Muscle of back (tissue), 11 donors: Measurements from ENCODE around the gene TPO. TPM values are rescaled to one million over a fixed set of nuclear protein-coding genes. Genes with fewer than 3 reads are reported as not detected.
"Not testable (repeated sequence)": the region's sequence is repeated elsewhere in the genome, so short reads cannot be mapped to it uniquely, and the experiment has no call there.

Experiments used
- DNase-seq, 3 donors: peaks; one replicate each; pipeline versions ENCODE4 v3.0.0 to v3.0.0-alpha.2; 2013
- polyA plus RNA-seq, 10 donors: library from polyadenylated mRNA; unstranded; fragments of 120-200 nt; gene quantifications; one replicate each; pipeline ENCODE4 v1.2.1, GENCODE V29; 2013; ENCODE audit not compliant: insufficient read length in 10 of 10

TPO gene
- polyA plus RNA-seq, 10 donors = 0.04 to 0.68 (median 0.27) TPM

DNA sequence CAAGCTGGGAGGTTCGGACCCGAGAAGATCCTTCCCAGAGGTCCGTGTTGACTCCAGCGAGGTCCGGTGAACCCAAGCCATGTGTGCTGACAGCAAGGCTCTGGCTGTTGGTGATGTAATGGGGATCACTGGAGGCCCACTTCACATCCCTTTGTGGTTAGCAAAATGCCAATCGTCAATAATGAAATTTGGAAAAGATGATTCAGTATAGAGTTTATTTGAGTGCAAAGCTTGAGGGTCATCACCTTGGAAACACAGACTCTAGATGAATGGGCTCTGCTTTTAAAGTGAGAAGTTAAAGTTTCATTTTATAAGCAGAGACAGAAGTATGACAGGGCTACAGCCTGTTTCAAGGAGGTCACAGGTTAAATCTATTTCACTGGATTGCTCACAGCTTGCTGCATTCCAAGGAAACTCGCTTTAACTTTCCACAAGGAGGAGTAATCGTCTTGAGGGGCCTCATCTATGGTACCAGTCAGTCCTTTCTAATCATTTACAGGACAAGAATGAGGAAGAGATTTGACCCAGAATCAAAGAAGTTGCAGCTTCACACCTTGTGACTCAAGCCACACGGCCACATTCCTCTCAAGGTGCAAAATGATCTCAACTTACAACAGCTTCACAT lies 140.5 kb downstream of the TPO start:
- DNase-seq = peak in 2 of 3 donors; percentile 31 to 37

GRCh38 chr2:1556286-1556685 lies 143.0 kb downstream of the TPO start:
- no peak for DNase-seq

GRCh38 chr2:1556776-1557466 lies 143.7 kb downstream of the TPO start:
- DNase-seq = no peak

DNA sequence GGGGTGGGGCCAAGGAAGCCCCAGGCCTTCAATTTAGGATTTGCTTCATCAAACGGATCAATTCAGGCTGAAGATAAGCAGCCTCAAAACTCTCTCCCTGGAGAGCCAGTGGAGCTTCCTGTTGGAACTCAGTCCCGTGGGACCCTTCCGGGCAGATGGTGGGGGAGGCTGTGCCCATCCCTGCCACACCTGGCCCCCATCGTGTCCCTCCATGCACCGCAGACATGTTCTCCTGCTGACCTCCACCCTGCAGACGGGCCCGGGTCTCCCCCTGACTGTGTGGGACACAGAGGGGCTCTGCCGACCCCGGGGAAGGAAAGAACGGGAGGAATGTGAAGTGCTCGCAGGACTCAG lies 144.2 kb downstream of the TPO start:
- DNase-seq = no peak

DNA sequence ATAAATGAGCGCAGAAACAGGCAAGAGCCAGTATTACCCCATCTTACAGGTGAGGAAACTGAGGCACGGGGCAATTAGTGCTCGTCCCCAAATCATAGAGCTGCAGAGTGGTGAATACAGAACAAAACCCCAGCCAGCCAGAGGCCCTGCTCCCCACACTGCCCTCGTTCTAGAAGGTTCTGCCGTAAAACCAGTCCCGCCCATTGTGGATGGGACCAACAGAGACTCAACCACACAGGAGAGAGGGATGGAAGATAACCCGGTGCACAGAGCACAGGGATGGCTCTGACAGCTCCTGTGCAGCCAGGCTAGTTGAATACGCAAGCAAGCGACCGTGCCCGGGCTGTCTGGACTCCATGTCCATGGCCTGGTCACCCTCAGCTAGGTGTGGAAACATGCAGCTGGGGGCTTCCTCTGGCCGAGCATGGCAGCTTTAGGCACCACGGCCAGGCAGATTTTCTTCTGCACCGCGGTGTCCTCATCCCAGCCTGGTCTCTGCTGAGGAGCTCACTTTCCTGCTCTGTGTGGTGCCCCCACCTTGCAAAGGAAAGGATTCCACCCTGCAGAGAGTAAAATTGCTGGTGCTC lies 146.4 kb downstream of the TPO start:
- DNase-seq = no peak

DNA sequence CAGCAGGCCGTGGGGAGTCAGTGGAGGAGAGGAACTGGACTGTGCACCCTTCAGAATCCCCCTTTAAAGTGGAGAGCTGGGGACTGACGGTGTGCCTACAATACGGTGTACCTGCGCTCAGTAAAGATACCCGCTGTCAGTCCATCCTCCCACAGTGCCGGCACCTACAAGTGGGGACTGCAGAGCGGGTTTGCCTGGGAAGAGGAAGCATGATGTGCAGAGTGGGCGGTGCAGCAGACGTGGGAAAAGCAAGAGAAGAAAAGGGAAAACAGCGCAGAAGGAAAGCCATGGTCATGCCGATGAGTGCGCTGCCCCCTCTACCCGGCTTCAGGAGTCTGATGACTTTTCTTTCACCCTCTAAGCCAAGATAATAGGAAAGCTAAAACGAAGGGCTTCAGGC lies 148.0 kb downstream of the TPO start:
- no peak for DNase-seq

- DNase-seq = peak in 2 of 3 donors; percentile 59 to 68
Measured at GRCh38 chr2:1561811-1562421, 148.7 kb downstream of the TPO start.

GRCh38 chr2:1563084-1563857 lies 150.0 kb downstream of the TPO start:
- no peak for DNase-seq

- DNase-seq = peak in 2 of 3 donors; percentile 31 to 36
Measured at GRCh38 chr2:1563943-1564891, 151.0 kb downstream of the TPO start.

DNA sequence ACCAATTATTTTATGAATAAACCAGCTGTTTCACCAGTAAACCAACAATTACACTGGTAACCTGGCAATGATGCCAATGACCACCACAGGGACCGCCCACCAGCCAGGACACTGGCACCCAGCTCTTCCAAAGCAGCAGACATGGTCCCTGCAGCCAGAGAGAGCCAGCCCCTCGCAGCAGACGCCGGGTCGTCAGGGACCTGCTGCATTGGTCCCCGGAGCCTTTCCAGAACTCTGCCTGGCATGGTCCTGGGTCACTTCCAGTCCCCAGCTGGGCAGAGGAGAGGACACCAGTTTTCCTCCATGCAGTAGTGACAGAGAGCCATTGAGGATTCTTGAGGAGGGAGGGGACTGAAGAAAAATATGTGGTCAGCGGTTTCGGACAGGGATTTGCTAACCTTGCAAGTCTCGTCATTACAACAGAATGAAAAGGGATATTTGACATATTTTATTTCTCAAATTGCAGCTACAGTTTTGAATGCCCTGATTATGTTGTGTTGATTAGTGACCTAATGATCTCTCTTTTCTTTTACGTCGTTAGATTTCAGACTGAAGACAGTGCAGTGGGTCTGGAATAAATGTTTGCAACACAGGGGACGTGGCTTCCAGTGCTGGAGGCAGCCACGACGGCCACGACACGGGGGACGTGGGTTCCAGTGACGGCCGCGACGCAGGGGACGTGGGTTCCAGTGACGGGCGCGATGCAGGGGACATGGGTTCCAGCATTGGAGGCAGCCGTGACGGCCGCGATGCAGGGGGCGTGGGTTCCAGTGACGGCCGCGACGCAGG lies 154.5 kb downstream of the TPO start:
- DNase-seq = no peak

DNA sequence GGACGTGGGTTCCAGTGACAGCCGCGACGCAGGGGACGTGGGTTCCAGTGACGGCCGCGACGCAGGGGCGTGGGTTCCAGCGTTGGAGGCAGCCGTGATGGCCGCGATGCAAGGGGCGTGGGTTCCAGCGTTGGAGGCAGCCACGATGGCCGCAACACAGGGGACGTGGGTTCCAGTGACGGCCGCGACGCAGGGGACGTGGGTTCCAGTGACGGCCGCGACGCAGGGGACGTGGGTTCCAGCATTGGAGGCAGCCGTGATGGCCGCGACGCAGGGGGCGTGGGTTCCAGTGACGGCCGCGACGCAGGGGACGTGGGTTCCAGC lies 155.0 kb downstream of the TPO start:
- DNase-seq = not testable (repeated sequence)

GRCh38 chr2:1569879-1570450 lies 156.7 kb downstream of the TPO start:
- DNase-seq = no peak

- no peak for DNase-seq
Measured at GRCh38 chr2:1571477-1572417, 158.5 kb downstream of the TPO start.

DNA sequence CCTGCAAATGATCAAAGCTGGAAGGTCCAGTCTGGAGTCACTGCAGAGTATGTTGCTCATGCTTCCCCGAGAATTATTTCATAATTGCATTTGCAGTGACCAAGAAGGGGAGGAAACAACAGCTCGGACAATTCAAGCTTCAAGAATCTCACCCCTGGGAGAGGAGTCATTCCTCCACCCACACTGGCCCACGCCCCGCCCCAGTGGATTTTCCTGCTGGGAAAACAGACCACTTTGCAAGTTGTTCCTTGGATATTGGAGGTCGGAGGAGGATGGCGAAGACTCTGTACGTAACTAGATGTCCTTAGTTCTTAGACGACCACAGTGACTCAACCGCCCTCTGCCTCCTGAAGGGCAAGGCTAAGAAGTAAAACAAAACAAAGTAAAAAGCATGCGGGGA lies 159.4 kb downstream of the TPO start:
- DNase-seq = no peak

DNA sequence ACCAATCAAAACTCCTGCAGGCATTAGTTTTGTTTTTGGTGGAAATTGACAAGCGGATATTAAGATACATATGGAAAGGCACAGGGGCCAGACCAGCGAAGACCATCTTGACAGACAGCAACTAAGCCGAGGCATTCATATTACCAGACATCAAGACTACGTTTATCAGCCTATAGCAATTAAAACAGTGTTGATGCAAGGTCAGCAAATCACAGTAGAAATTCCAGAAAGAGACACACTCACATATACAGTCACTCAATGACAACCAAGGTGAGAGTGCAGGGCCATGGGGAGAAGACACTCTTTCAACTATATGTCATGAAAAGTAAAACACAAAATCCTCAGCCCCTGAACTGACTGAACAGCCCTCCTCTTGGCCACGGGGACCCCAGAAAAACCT lies 164.6 kb downstream of the TPO start:
- DNase-seq = no peak

GRCh38 chr2:1581257-1581964 lies 168.1 kb downstream of the TPO start:
- not testable (repeated sequence) for DNase-seq

DNA sequence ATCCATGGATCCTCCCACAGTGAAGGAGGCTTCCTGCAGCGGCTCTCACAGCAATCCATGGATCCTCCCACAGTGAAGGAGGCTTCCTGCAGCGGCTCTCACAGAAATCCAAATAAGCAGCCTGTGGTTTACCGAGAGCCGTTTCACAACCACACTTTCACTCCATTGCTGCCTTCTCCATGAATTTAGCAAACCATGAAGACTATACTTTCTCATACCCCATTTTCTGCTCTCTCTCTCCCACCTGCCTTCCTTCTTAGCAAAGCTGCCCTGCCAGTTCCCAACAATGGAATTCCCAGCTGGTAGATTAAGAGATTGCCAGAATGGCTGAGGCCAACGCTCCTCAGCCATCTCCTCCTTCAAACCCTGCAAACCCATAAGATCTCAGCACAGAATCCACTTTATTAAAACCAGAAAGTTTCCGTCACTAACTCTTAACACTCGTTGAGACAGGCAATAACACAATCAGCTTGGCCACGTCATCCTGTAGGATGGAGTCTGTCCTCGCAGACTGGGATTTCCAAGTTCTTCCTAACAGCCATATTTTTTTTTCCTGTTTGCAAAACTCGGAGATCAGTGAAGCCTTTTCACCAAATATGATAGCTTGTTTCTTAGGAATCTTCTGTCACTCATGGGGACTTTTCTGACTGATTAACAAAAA lies 168.8 kb downstream of the TPO start:
- DNase-seq = no peak
